Gastroesophageal sphincter (tissue), 4 donors: ENCODE data around the gene BAAT. TPM values are rescaled to one million over a fixed set of nuclear protein-coding genes. Genes with fewer than 3 reads are reported as not detected.

ENCODE experiments used
- ATAC-seq: fragments of 150-250 bp; one replicate; pipeline ENCODE4 v1.9.1; 2016; ENCODE audit warnings: mild to moderate bottlenecking, moderate library complexity
- H3K27ac ChIP-seq, 4 donors: fragments of 200-600 bp; sonication (generic) in 3 of 4; 1 replicate in 3 of 4; 2 replicates in 1 of 4; pipeline ENCODE4 v1.5.1; 2016 to 2019
- H3K27me3 ChIP-seq: fragments of 200-600 bp; sonication (generic); one replicate; pipeline ENCODE4 v1.5.1; 2019
- H3K36me3 ChIP-seq, 2 donors: fragments of 200-600 bp; sonication (generic); one replicate each; pipeline ENCODE4 v1.5.1; 2019; ENCODE audit warnings: control low read depth in 1 of 2
- H3K4me1 ChIP-seq, 3 donors: fragments of 200-600 bp; sonication (generic); 1 replicate in 2 of 3; 2 replicates in 1 of 3; pipeline ENCODE4 v1.5.1; 2016 to 2019; ENCODE audit warnings: control low read depth in 2 of 3
- H3K4me3 ChIP-seq, 2 donors: fragments of 200-600 bp; sonication (generic); one replicate each; pipeline ENCODE4 v1.5.1; 2019; ENCODE audit warnings: mild to moderate bottlenecking in 1 of 2, moderate library complexity in 1 of 2
- H3K9me3 ChIP-seq, 3 donors: fragments of 200-600 bp; sonication (generic); one replicate each; pipeline ENCODE4 v1.5.1; 2017 to 2019; ENCODE audit warnings: control low read depth in 2 of 3
- CTCF ChIP-seq, 4 experiments: fragments of 200-600 bp in 2 of 4; fragments of 450-650 bp in 2 of 4; sonication (generic) in 1 of 4; IDR thresholded peaks; one replicate each; pipeline ENCODE4 v1.5.1; 2017 to 2019; ENCODE audit warnings: antibody characterized with exemption in 4 of 4, mild to moderate bottlenecking in 2 of 4, moderate library complexity in 2 of 4
- EP300 ChIP-seq: sonication (generic); formaldehyde crosslinking; IDR thresholded peaks from one replicate; pipeline ENCODE4 v1.6.1; 2017; ENCODE audit warnings: antibody characterized with exemption, mild to moderate bottlenecking
- POLR2A ChIP-seq, 2 donors: fragments of 450-650 bp; IDR thresholded peaks; one replicate each; pipeline ENCODE4 v1.6.1; 2017; ENCODE audit warnings: antibody characterized with exemption in 2 of 2, mild to moderate bottlenecking in 2 of 2, moderate library complexity in 1 of 2
- POLR2AphosphoS5 ChIP-seq: sonication (generic); formaldehyde crosslinking; IDR thresholded peaks from one replicate; pipeline ENCODE4 v1.6.1; 2017; ENCODE audit warnings: antibody characterized with exemption
- WGBS, 2 donors: methylation state at CpG; one replicate each; pipeline ENCODE4 v1.1.5; 2018; ENCODE audit warnings: low coverage in 1 of 2; 5-methylcytosine and 5-hydroxymethylcytosine counted together
- total RNA-seq, 4 donors: library from RNA; depleted of rRNA; stranded (reverse); fragments of >200 nt; gene quantifications; one replicate each; pipeline ENCODE4 v1.1.0, GENCODE V29; 2016

The BAAT gene
- total RNA-seq, 4 donors from 2014 or later = 0.25 TPM; not detected in 3

GRCh38 chr9:101380295-101380694, 4.5 kb downstream of the BAAT start:
- H3K4me3 ChIP-seq = no peak overlapping the region
- no peak overlapping the region for H3K27ac ChIP-seq
- no peak for ATAC-seq
- H3K9me3 ChIP-seq = peaks cover 0 to 6% (median 0%) of the 10 kb centered on the region in 3 donors
- H3K36me3 ChIP-seq = no peaks in the 10 kb centered on the region
- H3K27me3 ChIP-seq = no peaks in the 10 kb centered on the region
- H3K4me1 ChIP-seq = no peaks in the 10 kb centered on the region
- TF ChIP-seq EP300 = no peak
- TF ChIP-seq POLR2AphosphoS5 = no peak
- TF ChIP-seq POLR2A (IDR thresholded peaks at IDR 0.05) = no peak
- TF ChIP-seq CTCF (IDR thresholded peaks at IDR 0.05) = no peak

- no peak overlapping the region for H3K27ac ChIP-seq
- no peaks in the 10 kb centered on the region for H3K27me3 ChIP-seq
- WGBS, 2 donors = 44 to 56% methylated on average over 3 to 4 of the region's 6 CpGs
- no peak overlapping the region for H3K4me3 ChIP-seq
- no peak for TF ChIP-seq EP300
- TF ChIP-seq POLR2AphosphoS5 = no peak
- no peak for TF ChIP-seq CTCF (IDR thresholded peaks at IDR 0.05)
- TF ChIP-seq POLR2A (IDR thresholded peaks at IDR 0.05) = no peak
- no peaks in the 10 kb centered on the region for H3K4me1 ChIP-seq
- no peaks in the 10 kb centered on the region for H3K9me3 ChIP-seq
- ATAC-seq = no peak
- H3K36me3 ChIP-seq = no peaks in the 10 kb centered on the region
Measured at GRCh38 chr9:101376111-101376848, 8.5 kb downstream of the BAAT start.

- no peak overlapping the region for H3K27ac ChIP-seq
- 90 to 95% methylated on average over 10 to 11 of the region's 12 CpGs for WGBS, 2 donors
- H3K9me3 ChIP-seq = no peaks in the 10 kb centered on the region
- no peaks in the 10 kb centered on the region for H3K36me3 ChIP-seq
- ATAC-seq = no peak
- H3K4me3 ChIP-seq = no peak overlapping the region
- TF ChIP-seq POLR2A (IDR thresholded peaks at IDR 0.05) = no peak
- TF ChIP-seq CTCF (IDR thresholded peaks at IDR 0.05) = no peak
- TF ChIP-seq POLR2AphosphoS5 = no peak
- no peak for TF ChIP-seq EP300
- no peaks in the 10 kb centered on the region for H3K4me1 ChIP-seq
- no peaks in the 10 kb centered on the region for H3K27me3 ChIP-seq
Measured at GRCh38 chr9:101375546-101375945, 9.3 kb downstream of the BAAT start.

GRCh38 chr9:101372327-101373118, 12.3 kb downstream of the BAAT start:
- no peaks in the 10 kb centered on the region for H3K36me3 ChIP-seq
- no peaks in the 10 kb centered on the region for H3K27me3 ChIP-seq
- no peak overlapping the region for H3K4me3 ChIP-seq
- H3K9me3 ChIP-seq = no peaks in the 10 kb centered on the region
- WGBS, 2 donors = 23 to 53% methylated on average over 2 of the region's 2 CpGs
- no peak overlapping the region for H3K27ac ChIP-seq
- TF ChIP-seq POLR2AphosphoS5 = no peak
- no peak for TF ChIP-seq EP300
- no peak for ATAC-seq
- no peaks in the 10 kb centered on the region for H3K4me1 ChIP-seq

- no peak overlapping the region for H3K27ac ChIP-seq
- no peak overlapping the region for H3K4me3 ChIP-seq
- 81 to 86% methylated on average over 2 to 3 of the region's 3 CpGs for WGBS, 2 donors
- no peaks in the 10 kb centered on the region for H3K4me1 ChIP-seq
- ATAC-seq = no peak
- H3K27me3 ChIP-seq = no peaks in the 10 kb centered on the region
- TF ChIP-seq CTCF (IDR thresholded peaks at IDR 0.05) (no peak), POLR2A (IDR thresholded peaks at IDR 0.05) (no peak), POLR2AphosphoS5 (no peak), EP300 (no peak)
- H3K9me3 ChIP-seq = no peaks in the 10 kb centered on the region
- no peaks in the 10 kb centered on the region for H3K36me3 ChIP-seq
Measured at GRCh38 chr9:101371813-101372212, 13.0 kb downstream of the BAAT start.
